Ureter (tissue), 1 donor: ENCODE results near the gene COL2A1. TPM values are rescaled to one million over a fixed set of nuclear protein-coding genes. Genes with fewer than 3 reads are reported as not detected.

Experiments used
- DNase-seq: peaks from one replicate; pipeline ENCODE4 v3.0.0-alpha.2; 2020; ENCODE audit warnings: low spot score
- total RNA-seq: library from RNA; stranded (reverse); gene quantifications from one replicate; pipeline ENCODE4 v1.2.4, GENCODE V29; 2023
- donor health status: DM: yes; HTN: yes; CAD: no.

The COL2A1 gene
- total RNA-seq, 1 donor from 2014 or later: not detected

- DNase-seq: no peak
Measured at GRCh38 chr12:48030173-48030650, 25.9 kb upstream of the COL2A1 start.

- no peak for DNase-seq
Measured at GRCh38 chr12:48029491-48030172, 25.4 kb upstream of the COL2A1 start.

- no peak for DNase-seq
Measured at GRCh38 chr12:48028541-48029431, 24.5 kb upstream of the COL2A1 start.

GRCh38 chr12:48027183-48028002 is 23.1 kb upstream of the COL2A1 start:
- DNase-seq: no peak

- DNase-seq: no peak
Measured at GRCh38 chr12:48026060-48026827, 22.0 kb upstream of the COL2A1 start.

- no peak for DNase-seq
Measured at GRCh38 chr12:48025281-48025680, 21.0 kb upstream of the COL2A1 start.

GRCh38 chr12:48024735-48025134 is 20.5 kb upstream of the COL2A1 start:
- DNase-seq: no peak

GRCh38 chr12:48023386-48023785 is 19.1 kb upstream of the COL2A1 start:
- DNase-seq: no peak

- no peak for DNase-seq
Measured at GRCh38 chr12:48022676-48023385, 18.6 kb upstream of the COL2A1 start.

- no peak for DNase-seq
Measured at GRCh38 chr12:48022180-48022521, 17.9 kb upstream of the COL2A1 start.

- DNase-seq: no peak
Measured at GRCh38 chr12:48021485-48022179, 17.4 kb upstream of the COL2A1 start.

GRCh38 chr12:48019639-48020265 is 15.5 kb upstream of the COL2A1 start:
- no peak for DNase-seq

GRCh38 chr12:48018618-48018995 is 14.3 kb upstream of the COL2A1 start:
- no peak for DNase-seq

GRCh38 chr12:48017921-48018617 is 13.8 kb upstream of the COL2A1 start:
- DNase-seq: no peak

- no peak for DNase-seq
Measured at GRCh38 chr12:48017496-48017895, 13.2 kb upstream of the COL2A1 start.

- no peak for DNase-seq
Measured at GRCh38 chr12:48016373-48017020, 12.2 kb upstream of the COL2A1 start.

GRCh38 chr12:48015954-48016353 is 11.7 kb upstream of the COL2A1 start:
- no peak for DNase-seq

GRCh38 chr12:48015129-48015528 is 10.9 kb upstream of the COL2A1 start:
- DNase-seq: no peak

GRCh38 chr12:48013287-48013686 is 9.0 kb upstream of the COL2A1 start:
- DNase-seq: no peak
